Ishikawa (cell line): ENCODE data around the gene AZU1.

ENCODE experiments used
- CEBPB ChIP-seq: IDR thresholded peaks from 2 replicates; pipeline ENCODE4 v1.6.1; 2012
- CREB1 ChIP-seq: IDR thresholded peaks from 2 replicates; pipeline ENCODE4 v1.6.1; 2012; ENCODE audit warnings: low read depth
- EP300 ChIP-seq: IDR thresholded peaks from 2 replicates; pipeline ENCODE4 v1.6.1; 2012; ENCODE audit warnings: borderline replicate concordance
- FOXM1 ChIP-seq: IDR thresholded peaks from 2 replicates; pipeline ENCODE4 v1.6.1; 2012; ENCODE audit warnings: low read depth, borderline replicate concordance
- NFIC ChIP-seq: IDR thresholded peaks from 2 replicates; pipeline ENCODE4 v1.6.1; 2012
- RAD21 ChIP-seq: IDR thresholded peaks from 2 replicates; pipeline ENCODE4 v1.6.1; 2012; ENCODE audit warnings: low read depth
- TAF1 ChIP-seq: IDR thresholded peaks from 2 replicates; pipeline ENCODE4 v1.6.1; 2012; ENCODE audit warnings: low read depth, mild to moderate bottlenecking
- TCF12 ChIP-seq: IDR thresholded peaks from 2 replicates; pipeline ENCODE4 v1.6.1; 2012; ENCODE audit warnings: low read depth
- TEAD4 ChIP-seq: IDR thresholded peaks from 2 replicates; pipeline ENCODE4 v1.6.1; 2012
- YY1 ChIP-seq: IDR thresholded peaks from 2 replicates; pipeline ENCODE4 v1.6.1; 2012; ENCODE audit warnings: low read depth
- TF ChIP-seq, protein P1 (sequence below): IDR thresholded peaks from 2 replicates; pipeline ENCODE4 v1.6.1; 2012; ENCODE audit warnings: low read depth, mild to moderate bottlenecking
- TF ChIP-seq, protein P2 (sequence below): IDR thresholded peaks from 2 replicates; pipeline ENCODE4 v1.6.1; 2012

DNA sequence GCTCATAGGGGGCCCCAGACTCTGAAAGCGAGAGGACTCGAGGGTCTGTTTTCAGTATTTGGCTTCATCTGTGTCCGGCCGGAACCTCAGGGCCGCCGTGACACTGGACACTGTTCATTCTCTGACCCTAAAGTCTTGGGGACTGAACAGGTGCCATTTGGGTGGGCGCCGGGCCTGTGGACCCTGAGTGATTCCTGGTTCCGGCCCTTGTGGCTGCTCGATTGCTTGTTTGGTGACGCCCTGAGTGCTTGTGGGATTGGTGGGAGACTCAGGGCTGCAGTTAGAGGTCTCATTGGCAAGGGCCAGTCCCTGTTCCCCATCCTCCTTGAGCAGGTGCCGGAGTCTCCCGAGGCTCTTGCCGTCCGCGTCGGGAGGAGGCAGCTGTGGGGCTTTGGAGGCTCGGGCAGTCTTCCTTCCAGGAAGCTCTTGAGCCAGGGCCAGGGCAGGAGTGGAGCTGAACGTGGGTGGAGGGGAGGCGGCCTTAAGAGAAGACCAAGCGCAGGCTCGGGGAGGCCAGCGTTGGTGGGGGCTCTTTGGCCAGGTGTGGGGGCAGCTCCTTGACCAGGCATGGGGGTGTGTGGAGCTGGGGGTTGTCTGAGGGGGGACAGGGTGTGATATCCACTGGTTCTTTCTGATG lies 25.7 kb upstream of the AZU1 start:
- TF ChIP-seq, protein P1, sequence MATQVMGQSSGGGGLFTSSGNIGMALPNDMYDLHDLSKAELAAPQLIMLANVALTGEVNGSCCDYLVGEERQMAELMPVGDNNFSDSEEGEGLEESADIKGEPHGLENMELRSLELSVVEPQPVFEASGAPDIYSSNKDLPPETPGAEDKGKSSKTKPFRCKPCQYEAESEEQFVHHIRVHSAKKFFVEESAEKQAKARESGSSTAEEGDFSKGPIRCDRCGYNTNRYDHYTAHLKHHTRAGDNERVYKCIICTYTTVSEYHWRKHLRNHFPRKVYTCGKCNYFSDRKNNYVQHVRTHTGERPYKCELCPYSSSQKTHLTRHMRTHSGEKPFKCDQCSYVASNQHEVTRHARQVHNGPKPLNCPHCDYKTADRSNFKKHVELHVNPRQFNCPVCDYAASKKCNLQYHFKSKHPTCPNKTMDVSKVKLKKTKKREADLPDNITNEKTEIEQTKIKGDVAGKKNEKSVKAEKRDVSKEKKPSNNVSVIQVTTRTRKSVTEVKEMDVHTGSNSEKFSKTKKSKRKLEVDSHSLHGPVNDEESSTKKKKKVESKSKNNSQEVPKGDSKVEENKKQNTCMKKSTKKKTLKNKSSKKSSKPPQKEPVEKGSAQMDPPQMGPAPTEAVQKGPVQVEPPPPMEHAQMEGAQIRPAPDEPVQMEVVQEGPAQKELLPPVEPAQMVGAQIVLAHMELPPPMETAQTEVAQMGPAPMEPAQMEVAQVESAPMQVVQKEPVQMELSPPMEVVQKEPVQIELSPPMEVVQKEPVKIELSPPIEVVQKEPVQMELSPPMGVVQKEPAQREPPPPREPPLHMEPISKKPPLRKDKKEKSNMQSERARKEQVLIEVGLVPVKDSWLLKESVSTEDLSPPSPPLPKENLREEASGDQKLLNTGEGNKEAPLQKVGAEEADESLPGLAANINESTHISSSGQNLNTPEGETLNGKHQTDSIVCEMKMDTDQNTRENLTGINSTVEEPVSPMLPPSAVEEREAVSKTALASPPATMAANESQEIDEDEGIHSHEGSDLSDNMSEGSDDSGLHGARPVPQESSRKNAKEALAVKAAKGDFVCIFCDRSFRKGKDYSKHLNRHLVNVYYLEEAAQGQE: no peak
- no peak for TF ChIP-seq NFIC
- TF ChIP-seq CREB1: no peak
- TF ChIP-seq EP300: no peak
- no peak for TF ChIP-seq FOXM1
- TF ChIP-seq RAD21: no peak
- no peak for TF ChIP-seq TAF1
- TF ChIP-seq, protein P2, sequence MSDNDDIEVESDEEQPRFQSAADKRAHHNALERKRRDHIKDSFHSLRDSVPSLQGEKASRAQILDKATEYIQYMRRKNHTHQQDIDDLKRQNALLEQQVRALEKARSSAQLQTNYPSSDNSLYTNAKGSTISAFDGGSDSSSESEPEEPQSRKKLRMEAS: no peak
- TF ChIP-seq CEBPB: no peak
- TF ChIP-seq TEAD4: no peak
- no peak for TF ChIP-seq YY1
- TF ChIP-seq TCF12: no peak
